ENCODE results near the gene LGR6.
"Not testable (repeated sequence)": the region's sequence is repeated elsewhere in the genome, so short reads cannot be mapped to it uniquely, and the experiment has no call there.

The LGR6 gene

GRCh38 chr1:202160377-202160940 is 33.1 kb upstream of the LGR6 start, which contains the start of gene PTPN7:
PTPN7 (minus strand) TSS chr1:202160602; CDS start chr1:202159402, 1,200 bp downstream.
- DNase-seq (ENCODE audit: low read depth), result peak; percentile 88

GRCh38 chr1:202161151-202162046 is 32.2 kb upstream of the LGR6 start:
- no peak for DNase-seq (ENCODE audit: low read depth)

DNA sequence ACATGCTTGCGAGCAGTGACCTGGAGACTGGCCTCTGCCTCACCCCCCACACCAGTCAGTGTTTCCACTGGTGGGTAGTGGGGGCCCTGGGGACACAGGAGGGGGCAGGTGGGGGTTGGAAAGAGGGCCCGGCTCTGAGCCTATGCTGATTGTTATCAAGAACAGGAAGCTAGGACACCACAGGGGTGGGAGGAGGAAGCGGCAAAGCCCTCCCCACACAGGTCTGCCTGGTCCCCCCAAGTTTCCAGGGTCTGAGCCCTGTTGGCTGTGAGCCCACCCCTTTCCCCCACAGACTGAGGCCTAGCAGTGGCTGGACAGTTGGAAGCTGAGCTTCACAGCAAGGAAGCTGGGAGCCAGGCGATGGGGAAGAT is 31.6 kb upstream of the LGR6 start:
- peak; percentile 99 for DNase-seq (ENCODE audit: low read depth)

- DNase-seq (ENCODE audit: low read depth), result no peak
These were observed 30.9 kb upstream of the LGR6 start for GRCh38 chr1:202162418-202163280.

GRCh38 chr1:202163281-202164270 is 30.0 kb upstream of the LGR6 start:
- DNase-seq (ENCODE audit: low read depth), result no peak

DNA sequence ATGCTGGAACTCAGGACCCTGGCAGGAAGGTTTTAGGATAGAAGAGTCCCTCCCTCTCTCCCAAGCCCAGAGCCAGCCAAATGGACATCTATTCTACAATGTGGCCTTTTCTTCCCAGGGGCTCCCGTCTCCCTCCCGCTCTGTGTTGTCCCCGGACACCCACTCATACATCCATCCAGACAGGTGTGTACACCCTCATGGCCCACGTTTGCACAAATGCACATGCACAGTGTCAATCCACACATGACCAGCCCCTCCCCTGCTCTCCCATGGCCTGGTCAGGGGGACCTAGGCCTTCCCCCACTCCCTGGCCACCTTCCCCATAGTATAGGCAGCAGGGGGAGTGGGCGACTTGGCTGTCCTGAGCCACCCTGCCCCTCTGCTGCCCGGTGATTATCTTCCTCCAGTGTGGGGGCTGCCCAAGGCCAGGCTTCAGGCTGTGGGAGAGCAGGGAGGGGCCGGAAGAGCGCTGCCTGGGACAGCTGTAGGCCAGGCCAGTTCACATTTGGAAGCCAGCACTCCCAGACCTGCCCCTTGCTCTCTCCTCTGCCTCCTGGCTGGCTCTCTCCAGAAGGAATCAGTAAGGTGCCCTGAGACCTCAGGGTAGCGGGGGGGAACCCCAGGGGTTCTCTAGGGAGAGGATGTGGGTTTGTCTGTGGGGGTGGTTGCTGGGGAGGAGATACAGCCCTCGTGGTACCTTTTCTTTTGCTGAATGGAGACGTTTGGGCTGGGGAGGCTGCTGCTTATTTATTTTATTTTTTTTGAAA is 29.1 kb upstream of the LGR6 start:
- DNase-seq (ENCODE audit: low read depth), result peak; percentile 74

DNA sequence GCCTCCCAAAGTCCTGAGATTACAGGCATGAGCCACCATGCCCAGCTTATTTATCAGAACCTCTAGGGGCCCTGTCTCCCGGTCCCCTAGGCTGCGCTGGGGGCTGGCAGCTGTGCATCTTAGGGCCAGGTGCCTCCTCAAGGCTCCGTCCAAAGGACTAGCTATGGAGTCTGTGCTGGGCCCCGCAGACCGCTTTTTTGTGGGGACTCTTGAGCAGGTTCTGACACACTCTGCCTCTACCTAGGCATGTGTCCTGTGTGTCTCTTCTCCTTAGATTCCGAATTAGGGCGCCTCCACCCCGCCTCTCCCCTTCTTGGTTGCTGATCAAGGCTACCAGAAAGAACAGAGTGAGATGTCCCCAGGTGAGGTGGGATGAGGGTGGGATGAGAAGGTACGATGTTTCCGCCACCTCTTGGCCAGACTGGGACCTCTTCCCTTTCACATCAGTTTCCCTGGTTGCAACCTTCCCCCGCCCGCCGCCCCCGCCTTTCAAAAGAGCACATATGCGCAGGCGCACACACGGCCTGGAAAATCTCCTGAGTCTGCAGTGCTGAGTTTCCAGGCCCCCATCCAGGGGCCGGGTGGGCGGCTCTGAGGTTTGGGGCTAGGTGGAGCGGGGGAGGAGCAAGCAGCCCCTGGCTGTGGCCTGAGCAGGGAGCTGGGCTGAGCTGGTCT is 28.2 kb upstream of the LGR6 start:
- DNase-seq (ENCODE audit: low read depth), result no peak

DNA sequence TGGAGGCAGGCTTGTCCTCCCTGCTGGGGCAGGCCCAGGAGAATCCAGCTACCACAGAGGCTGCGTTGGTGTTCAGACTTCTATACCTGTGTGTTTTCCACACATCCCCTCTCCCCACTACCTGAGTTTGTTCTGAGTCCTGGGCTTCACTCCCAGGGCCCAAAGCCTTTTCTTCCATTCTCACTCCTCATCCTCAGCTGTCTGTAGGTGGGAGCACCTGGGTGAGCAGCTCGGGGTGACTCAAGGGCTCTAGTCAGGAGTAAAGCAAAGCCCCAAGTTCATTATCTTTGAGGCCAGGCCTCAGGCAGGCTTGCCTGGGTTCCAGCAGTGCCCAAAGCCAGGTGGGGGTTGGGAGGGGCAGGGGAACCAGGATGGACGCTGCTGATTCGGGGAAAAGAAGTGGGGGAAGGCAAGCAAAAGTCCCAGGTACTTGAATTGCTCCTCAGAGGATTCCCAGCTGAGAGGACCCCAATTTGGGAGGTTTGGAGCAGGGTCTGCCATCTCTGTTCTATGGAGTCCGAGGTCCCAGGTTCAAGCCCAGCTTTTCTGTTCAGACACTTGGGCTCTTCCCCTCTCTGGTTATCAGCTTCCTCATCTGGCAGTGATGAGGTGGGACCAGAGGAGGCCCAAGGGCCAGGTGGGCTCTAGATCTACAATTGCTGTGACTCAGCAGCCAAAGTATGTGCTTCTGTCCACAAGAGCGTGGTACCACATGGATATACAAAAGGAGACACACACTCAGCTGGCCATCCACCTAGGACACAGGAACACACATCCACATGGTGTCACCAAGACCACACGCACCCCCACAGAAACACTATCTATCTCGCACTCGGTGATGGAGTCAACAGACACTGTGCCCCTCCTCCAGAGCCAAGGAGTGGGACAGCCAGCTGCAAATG is 27.4 kb upstream of the LGR6 start:
- DNase-seq (ENCODE audit: low read depth), result no peak

GRCh38 chr1:202167054-202167453 is 26.5 kb upstream of the LGR6 start:
- not testable (repeated sequence) for DNase-seq (ENCODE audit: low read depth)

DNA sequence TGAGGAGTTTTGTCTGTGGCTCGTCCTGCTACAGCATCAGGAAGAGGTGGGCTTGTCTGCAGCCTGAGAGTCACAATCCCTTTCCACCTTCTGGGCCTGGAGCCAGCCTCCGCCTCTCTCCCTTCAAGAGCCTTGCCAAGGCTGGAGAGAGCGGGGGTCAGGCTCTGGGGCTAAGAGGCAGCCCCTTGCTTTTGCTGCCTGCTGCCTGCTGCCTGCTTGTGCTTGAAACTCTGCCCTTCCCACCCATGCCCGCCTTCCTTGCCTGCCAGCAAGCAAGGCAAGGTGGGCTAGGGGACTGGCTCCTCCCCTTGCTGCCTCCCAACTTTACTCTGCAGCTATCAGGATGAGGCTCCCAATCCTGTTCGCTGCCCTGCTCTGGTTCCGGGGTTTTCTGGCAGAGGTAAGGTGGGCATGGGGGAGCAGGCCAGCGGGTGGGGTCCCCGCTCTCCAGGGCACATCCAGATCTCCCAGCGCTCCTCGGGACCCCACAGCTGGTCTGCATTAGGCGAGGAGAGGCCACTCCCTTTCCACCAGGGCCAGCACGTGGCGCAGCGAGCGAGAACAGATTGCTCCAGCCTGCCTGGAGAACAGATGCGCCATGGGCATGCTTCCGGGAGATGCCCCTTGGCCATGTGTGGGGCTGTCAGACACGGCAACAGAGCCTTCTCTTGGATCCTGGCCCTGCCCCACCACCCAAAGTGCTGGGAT is 25.7 kb upstream of the LGR6 start:
- no peak for DNase-seq (ENCODE audit: low read depth)

GRCh38 chr1:202168861-202169260 is 24.7 kb upstream of the LGR6 start:
- DNase-seq (ENCODE audit: low read depth), result no peak

GRCh38 chr1:202170726-202171125 is 22.9 kb upstream of the LGR6 start:
- no peak for DNase-seq (ENCODE audit: low read depth)

- DNase-seq (ENCODE audit: low read depth), result no peak
These were observed 22.1 kb upstream of the LGR6 start for GRCh38 chr1:202171292-202172014.

- no peak for DNase-seq (ENCODE audit: low read depth)
These were observed 21.6 kb upstream of the LGR6 start for GRCh38 chr1:202172015-202172355.

GRCh38 chr1:202173993-202174392 is 19.6 kb upstream of the LGR6 start:
- no peak for DNase-seq (ENCODE audit: low read depth)

GRCh38 chr1:202176949-202177927 is 16.4 kb upstream of the LGR6 start:
- DNase-seq (ENCODE audit: low read depth), result no peak
